ENCODE results near the gene NRROS. TPM values are rescaled to one million over a fixed set of nuclear protein-coding genes. Genes with fewer than 3 reads are reported as not detected.

Gene NRROS
- total RNA-seq, 1 experiment from 2014 or later = 0.64 TPM

- POLR2A ChIA-PET (ENCODE audit: low non-redundant PET) = no interaction called here
- H3K27me3 ChIP-seq (replicated peaks; ENCODE audit: insufficient read depth, low read depth, low read length, poor library complexity) = no peaks in the 10 kb centered on the region
- BruUV-seq (replicated peaks) = no TSS peak
Measured at GRCh38 chr3:196662033-196662432, 22.5 kb downstream of the NRROS start.

GRCh38 chr3:196662711-196663571 lies 23.4 kb downstream of the NRROS start:
- H3K27ac ChIP-seq (ENCODE audit: low read depth, low read length, poor library complexity, severe bottlenecking) = no peak overlapping the region
- H3K27me3 ChIP-seq (replicated peaks; ENCODE audit: insufficient read depth, low read depth, low read length, poor library complexity) = no peaks in the 10 kb centered on the region
- ChIA-PET CTCF (no interaction called here), POLR2A (ENCODE audit: low non-redundant PET) (interaction anchor here (0.7 kb wide), 1 partner anchor 11 kb away, joined by 3 read pairs; no protein-coding TSS in a partner anchor)
- TF ChIP-seq EZH2 (IDR thresholded peaks at IDR 0.05; ENCODE audit: borderline replicate concordance, low read depth, low read length, poor library complexity, severe bottlenecking) = no peak
- no peak for TF ChIP-seq CTCF (conservative IDR thresholded peaks at IDR 0.05; ENCODE audit: low read depth, low read length)
- H3K4me3 ChIP-seq (ENCODE audit: low read depth, low read length, poor library complexity, severe bottlenecking) = no peak overlapping the region
- DNase-seq (ENCODE audit: low spot score) = no peak
- H3K9me3 ChIP-seq (ENCODE audit: low read depth, low read length, poor library complexity, severe bottlenecking) = no peaks in the 10 kb centered on the region
- intact Hi-C loops (cut with micrococcal nuclease; ENCODE audit: unreplicated experiment) = no loop called here
- BruUV-seq (replicated peaks) = no TSS peak
- peaks cover 17% of the 10 kb centered on the region for H3K4me1 ChIP-seq (ENCODE audit: insufficient read depth, low read length, poor library complexity, severe bottlenecking)
- no peaks in the 10 kb centered on the region for H3K36me3 ChIP-seq (ENCODE audit: insufficient read depth, low read length, poor library complexity, severe bottlenecking)

More at GRCh38 chr3:196662033-196662432, 22.5 kb downstream of the NRROS start:
- Histone ChIP-seq H3K4me3 (ENCODE audit: low read depth, low read length, poor library complexity, severe bottlenecking) (no peak overlapping the region), H3K9me3 (ENCODE audit: low read depth, low read length, poor library complexity, severe bottlenecking) (no peaks in the 10 kb centered on the region), H3K4me1 (ENCODE audit: insufficient read depth, low read length, poor library complexity, severe bottlenecking) (peaks cover 17% of the 10 kb centered on the region), H3K36me3 (ENCODE audit: insufficient read depth, low read length, poor library complexity, severe bottlenecking) (no peaks in the 10 kb centered on the region), H3K27ac (ENCODE audit: low read depth, low read length, poor library complexity, severe bottlenecking) (no peak overlapping the region)
- intact Hi-C loops (cut with micrococcal nuclease; ENCODE audit: unreplicated experiment) = no loop called here
- no peak for DNase-seq (ENCODE audit: low spot score)
- no peak for TF ChIP-seq CTCF (conservative IDR thresholded peaks at IDR 0.05; ENCODE audit: low read depth, low read length)
- TF ChIP-seq EZH2 (IDR thresholded peaks at IDR 0.05; ENCODE audit: borderline replicate concordance, low read depth, low read length, poor library complexity, severe bottlenecking) = no peak
- CTCF ChIA-PET = no interaction called here

- H3K9me3 ChIP-seq (ENCODE audit: low read depth, low read length, poor library complexity, severe bottlenecking) = no peaks in the 10 kb centered on the region
- ChIA-PET CTCF (no interaction called here), POLR2A (ENCODE audit: low non-redundant PET) (no interaction called here)
- no TSS peak for BruUV-seq (replicated peaks)
- peak; percentile 85 for DNase-seq (ENCODE audit: low spot score)
- TF ChIP-seq EZH2 (IDR thresholded peaks at IDR 0.05; ENCODE audit: borderline replicate concordance, low read depth, low read length, poor library complexity, severe bottlenecking) (no peak), CTCF (conservative IDR thresholded peaks at IDR 0.05; ENCODE audit: low read depth, low read length) (no peak)
- intact Hi-C loops (cut with micrococcal nuclease; ENCODE audit: unreplicated experiment) = no loop called here
- no peaks in the 10 kb centered on the region for H3K36me3 ChIP-seq (ENCODE audit: insufficient read depth, low read length, poor library complexity, severe bottlenecking)
- no peaks in the 10 kb centered on the region for H3K27me3 ChIP-seq (replicated peaks; ENCODE audit: insufficient read depth, low read depth, low read length, poor library complexity)
- peaks cover 17% of the 10 kb centered on the region for H3K4me1 ChIP-seq (ENCODE audit: insufficient read depth, low read length, poor library complexity, severe bottlenecking)
- H3K4me3 ChIP-seq (ENCODE audit: low read depth, low read length, poor library complexity, severe bottlenecking) = no peak overlapping the region
- H3K27ac ChIP-seq (ENCODE audit: low read depth, low read length, poor library complexity, severe bottlenecking) = peak overlapping the region; percentile 52
Measured at GRCh38 chr3:196666001-196666867, 26.7 kb downstream of the NRROS start.

Measured in A673 (cell line).